GM12892 (cell line): ENCODE results near the gene TREX2.

Experiments
- POLR2A ChIP-seq: IDR thresholded peaks from 2 replicates; pipeline ENCODE4 v1.6.1; 2011; ENCODE audit warnings: low read depth, low read length, control low read depth
- POLR2AphosphoS5 ChIP-seq: IDR thresholded peaks from 2 replicates; pipeline ENCODE4 v1.6.1; 2011; ENCODE audit warnings: low read depth, low read length, control low read depth
- TAF1 ChIP-seq: IDR thresholded peaks from 2 replicates; pipeline ENCODE4 v1.6.1; 2011; ENCODE audit warnings: low read depth, mild to moderate bottlenecking, control low read depth, low read length, borderline replicate concordance

DNA sequence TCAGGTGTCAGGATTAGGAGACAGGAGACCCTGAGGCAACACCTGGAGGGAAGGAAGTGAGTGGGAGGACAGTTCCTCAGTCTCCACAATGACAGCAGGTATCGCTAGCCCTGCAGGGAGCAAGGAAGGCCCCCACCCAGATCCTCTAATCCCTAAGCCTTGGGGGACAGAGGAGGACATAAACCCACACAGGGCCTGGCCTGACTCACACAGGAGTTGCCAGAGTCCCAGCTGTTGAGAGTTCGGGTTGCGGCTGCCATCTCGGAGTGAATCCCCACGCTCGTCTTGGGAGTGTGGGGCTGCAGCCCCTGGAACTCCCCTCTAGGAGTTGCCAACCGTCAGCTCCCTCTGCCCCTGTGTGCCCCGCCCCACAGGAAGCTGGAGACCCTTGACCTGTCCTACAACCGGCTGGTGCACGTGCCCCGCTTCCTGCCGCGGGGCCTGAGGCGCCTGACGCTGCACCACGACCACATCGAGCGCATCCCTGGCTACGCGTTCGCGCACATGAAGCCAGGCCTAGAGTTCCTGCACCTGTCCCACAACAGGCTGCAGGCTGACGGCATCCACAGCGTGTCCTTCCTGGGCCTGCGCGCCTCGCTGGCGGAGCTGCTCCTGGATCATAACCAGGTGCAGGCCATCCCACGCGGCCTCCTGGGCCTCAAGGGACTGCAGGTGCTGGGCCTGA lies 39.7 kb upstream of the TREX2 start:
- no peak for TF ChIP-seq POLR2A
- no peak for TF ChIP-seq TAF1
- TF ChIP-seq POLR2AphosphoS5: no peak
